Endothelial cell of umbilical vein (primary cell): ENCODE results near the gene CD19. TPM values are rescaled to one million over a fixed set of nuclear protein-coding genes. Genes with fewer than 3 reads are reported as not detected.
A peak's percentile ranks its signal among the peaks of the same experiment; 100 is the strongest.

ENCODE experiments used
- BruUV-seq: library from RNA; stranded (reverse); fragments of 400-500 nt; replicated peaks from 2 replicates; lab custom pipeline; 2021; lab: Mats Ljungman, UMichigan
- CTCF ChIA-PET: fragments of 300-600, 350-600 bp; sonication (Branson Sonifier 250); formaldehyde crosslinking; loops from one replicate; lab custom pipeline; 2021; ENCODE audit warnings: antibody characterized with exemption, inconsistent platforms; lab: Charles Lee
- POLR2A ChIA-PET: fragments of 300-600, 350-600 bp; sonication (Branson Sonifier 250); formaldehyde crosslinking; loops from one replicate; lab custom pipeline; 2021; ENCODE audit warnings: antibody characterized with exemption, inconsistent platforms; lab: Charles Lee
- DNase-seq: peaks from one replicate; pipeline ENCODE4 v3.0.0-alpha.2; 2011; ENCODE audit warnings: low read depth, low spot score
- FAIRE-seq: peaks from 2 replicates; lab custom pipeline; 2011; peaks lifted over from hg19 to GRCh38; lab: Jason Lieb, UNC
- H2AFZ ChIP-seq: 2 replicates; pipeline ENCODE4 v1.6.0; 2012; ENCODE audit warnings: low read depth, low read length, control low read depth, inconsistent platforms
- H3K27ac ChIP-seq: 2 replicates; pipeline ENCODE4 v1.5.1; 2011; ENCODE audit warnings: low read depth, mild to moderate bottlenecking, control low read depth, low read length, moderate library complexity; ENCODE audit not compliant: insufficient read depth
- H3K27me3 ChIP-seq, 2 experiments: 2 replicates each; pipeline versions ENCODE4 v1.6.0 to v1.6.1; 2011; ENCODE audit warnings: low read length in 2 of 2, mixed read lengths in 1 of 2; ENCODE audit not compliant: control insufficient read depth in 2 of 2, insufficient read depth in 2 of 2
- H3K36me3 ChIP-seq, 2 experiments: 2 replicates in 1 of 2; 3 replicates in 1 of 2; pipeline ENCODE4 v1.5.1; 2011; ENCODE audit warnings: low read length in 2 of 2, mild to moderate bottlenecking in 1 of 2, moderate library complexity in 1 of 2; ENCODE audit not compliant: control insufficient read depth in 2 of 2, insufficient read depth in 2 of 2; ENCODE audit errors: extremely low read depth in 1 of 2
- H3K4me1 ChIP-seq: 3 replicates; pipeline ENCODE4 v1.5.1; 2011; ENCODE audit warnings: mild to moderate bottlenecking, low read length; ENCODE audit not compliant: control insufficient read depth, insufficient read depth; ENCODE audit errors: extremely low read depth
- H3K4me2 ChIP-seq: 2 replicates; pipeline ENCODE4 v1.6.1; 2011; ENCODE audit warnings: low read length, control low read depth, mixed read lengths; ENCODE audit not compliant: insufficient read depth
- H3K4me3 ChIP-seq, 3 experiments: fragments of 200-600 bp in 1 of 3; sonication (generic), shearing (Covaris generic) in 1 of 3; replicated peaks in 1 of 3; 2 replicates each; pipeline ENCODE4 v1.5.1; 2011 to 2016; ENCODE audit warnings: control low read depth in 3 of 3, low read length in 3 of 3, mild to moderate bottlenecking in 2 of 3, inconsistent platforms in 1 of 3, low read depth in 1 of 3, moderate library complexity in 1 of 3; ENCODE audit not compliant: insufficient read depth in 1 of 3
- H3K79me2 ChIP-seq: 2 replicates; pipeline ENCODE4 v1.6.0; 2012; ENCODE audit warnings: low read length, inconsistent platforms; ENCODE audit not compliant: control insufficient read depth, insufficient read depth
- H3K9ac ChIP-seq: replicated peaks from 2 replicates; pipeline ENCODE3; 2011; ENCODE audit warnings: low read length, control low read depth; ENCODE audit not compliant: insufficient read depth; ENCODE audit errors: extremely low read depth
- H3K9me1 ChIP-seq: replicated peaks from 3 replicates; pipeline ENCODE4 v1.6.0; 2011; ENCODE audit warnings: mild to moderate bottlenecking, low read length; ENCODE audit not compliant: control insufficient read depth, insufficient read depth; ENCODE audit errors: extremely low read depth
- H3K9me3 ChIP-seq: replicated peaks from 2 replicates; pipeline ENCODE4 v1.5.1; 2012; ENCODE audit warnings: low read length, inconsistent platforms; ENCODE audit not compliant: control insufficient read depth, insufficient read depth
- H4K20me1 ChIP-seq: replicated peaks from 2 replicates; pipeline ENCODE3; 2011; ENCODE audit warnings: mild to moderate bottlenecking, low read length; ENCODE audit not compliant: control insufficient read depth, insufficient read depth; ENCODE audit errors: extremely low read depth
- EZH2 ChIP-seq: IDR thresholded peaks from 2 replicates; pipeline ENCODE4 v1.6.1; 2012; ENCODE audit warnings: borderline replicate concordance, low read depth, mild to moderate bottlenecking, moderate library complexity, low read length, inconsistent platforms; ENCODE audit not compliant: severe bottlenecking
- FOS ChIP-seq: IDR thresholded peaks from 2 replicates; pipeline ENCODE4 v1.6.1; 2011; ENCODE audit warnings: mild to moderate bottlenecking, low read length, moderate library complexity, borderline replicate concordance; ENCODE audit not compliant: insufficient read depth
- GATA2 ChIP-seq: IDR thresholded peaks from 2 replicates; pipeline ENCODE4 v1.7.0; 2011; ENCODE audit warnings: low read depth, mild to moderate bottlenecking, moderate library complexity, mixed read lengths, low read length; ENCODE audit not compliant: insufficient read length, insufficient read depth
- JUN ChIP-seq: IDR thresholded peaks from 2 replicates; pipeline ENCODE4 v1.6.1; 2011; ENCODE audit warnings: borderline replicate concordance, low read depth; ENCODE audit not compliant: insufficient read length, insufficient read depth
- MYC ChIP-seq: IDR thresholded peaks from one replicate; pipeline ENCODE4 v1.6.1; 2011; ENCODE audit warnings: mild to moderate bottlenecking, low read depth, low read length
- POLR2A ChIP-seq: IDR thresholded peaks from 2 replicates; pipeline ENCODE4 v1.6.1; 2012; ENCODE audit warnings: low read depth, mild to moderate bottlenecking, control low read depth, low read length
- POLR2AphosphoS5 ChIP-seq: IDR thresholded peaks from 2 replicates; pipeline ENCODE4 v1.6.1; 2012; ENCODE audit warnings: low read depth, mild to moderate bottlenecking, control low read depth, low read length, moderate library complexity; ENCODE audit not compliant: insufficient read depth
- dilution Hi-C: fragments of 300-500 bp; cut with MboI; formaldehyde crosslinking; loops from one replicate; pipeline ENCODE4 v1.15.0; 2019; ENCODE audit warnings: low sequenced_read_pairs; ENCODE audit not compliant: extremely low pct_ligation_motif_present
- intact Hi-C: fragments of 100-400 bp; cut with micrococcal nuclease; formaldehyde crosslinking; loops from one replicate; pipeline ENCODE4 v1.10.0; 2022
- polyA plus RNA-seq, 4 experiments: library from polyadenylated mRNA; depleted of rRNA in 3 of 4; stranded (reverse) in 3 of 4; unstranded in 1 of 4; fragments of >200 nt; gene quantifications; 2 replicates each; pipeline versions ENCODE4 v1.2.1 to v1.2.3, GENCODE V29; 2011 to 2012; ENCODE audit warnings: missing spikeins in 1 of 4
- total RNA-seq: library from RNA; stranded (reverse); gene quantifications from 2 replicates; pipeline ENCODE4 v1.2.3, GENCODE V29; 2021
- TF ChIP-seq, protein P1 (sequence below), 2 donors: IDR thresholded peaks; 1 replicate in 1 of 2; 2 replicates in 1 of 2; pipeline ENCODE4 v1.5.1; 2011; ENCODE audit warnings: low read length in 2 of 2, mild to moderate bottlenecking in 2 of 2, moderate library complexity in 2 of 2, control low read depth in 1 of 2, inconsistent platforms in 1 of 2, low read depth in 1 of 2; ENCODE audit not compliant: insufficient read depth in 1 of 2; ENCODE audit errors: extremely low read depth in 1 of 2
- TF ChIP-seq, protein P2 (sequence below): IDR thresholded peaks from 2 replicates; pipeline ENCODE4 v1.6.1; 2011; ENCODE audit not compliant: insufficient read depth, insufficient read length

The CD19 gene
- total and polyA plus RNA-seq, 2 donors (not counting 3 experiments of a cell fraction or from before 2014, with no cell fraction given): 0.06 TPM; not detected in 1

DNA sequence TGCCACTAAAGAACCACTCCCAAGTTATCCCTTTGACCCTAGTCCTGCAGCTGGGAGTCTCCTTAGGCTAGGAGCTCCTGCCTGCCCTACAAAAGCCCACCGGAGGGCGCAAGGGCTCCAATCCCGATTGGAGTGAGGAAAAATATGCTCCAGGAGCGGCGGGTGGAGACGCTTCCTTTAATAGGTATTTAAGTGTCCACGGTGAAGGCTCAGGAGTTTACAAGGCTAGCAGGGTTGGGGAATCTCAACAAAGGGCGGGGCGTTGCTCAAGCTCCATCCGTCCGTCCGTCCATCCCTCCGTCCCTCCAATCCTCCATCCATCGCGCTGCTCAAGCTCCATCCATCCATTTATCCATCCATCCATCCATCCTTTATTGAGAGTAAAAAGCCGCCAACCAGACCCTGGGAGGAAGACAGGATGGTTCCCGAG lies 42.3 kb downstream of the CD19 start:
- Histone ChIP-seq H3K79me2 (peaks cover 15% of the 10 kb centered on the region), H3K4me3 (peak overlapping the region; percentile 68 to 100 (median 84)), H3K4me2 (peak overlapping the region; percentile 93), H2AFZ (peak overlapping the region; percentile 80), H3K27ac (peak overlapping the region; percentile 91), H3K9me1 (no peaks in the 10 kb centered on the region), H3K9ac (peak overlapping the region; percentile 99), H3K36me3 (peaks cover 0 to 6% of the 10 kb centered on the region in 2 experiments), H4K20me1 (no peaks in the 10 kb centered on the region), H3K9me3 (no peaks in the 10 kb centered on the region), H3K27me3 (no peaks in the 10 kb centered on the region), H3K4me1 (peaks cover 7% of the 10 kb centered on the region)
- ChIA-PET CTCF (interaction anchor here (0.5 to 1.3 kb wide), 25 partner anchors 8 to 755 kb away, joined by 3 to 9 read pairs (median 4); partner anchors contain the start of genes ATXN2L, LAT, NFATC2IP and RABEP2), POLR2A (interaction anchor here (1.2 kb wide), 1 partner anchor 9 kb away, joined by 3 read pairs; no protein-coding TSS in a partner anchor)
- dilution Hi-C loops: no loop called here
- intact Hi-C loops: loop anchor here (2.0 kb wide), 1 partner anchor 23 kb away; the partner anchor contains the start of gene NFATC2IP
- DNase-seq: peak; percentile 68
- TF ChIP-seq, protein P1, sequence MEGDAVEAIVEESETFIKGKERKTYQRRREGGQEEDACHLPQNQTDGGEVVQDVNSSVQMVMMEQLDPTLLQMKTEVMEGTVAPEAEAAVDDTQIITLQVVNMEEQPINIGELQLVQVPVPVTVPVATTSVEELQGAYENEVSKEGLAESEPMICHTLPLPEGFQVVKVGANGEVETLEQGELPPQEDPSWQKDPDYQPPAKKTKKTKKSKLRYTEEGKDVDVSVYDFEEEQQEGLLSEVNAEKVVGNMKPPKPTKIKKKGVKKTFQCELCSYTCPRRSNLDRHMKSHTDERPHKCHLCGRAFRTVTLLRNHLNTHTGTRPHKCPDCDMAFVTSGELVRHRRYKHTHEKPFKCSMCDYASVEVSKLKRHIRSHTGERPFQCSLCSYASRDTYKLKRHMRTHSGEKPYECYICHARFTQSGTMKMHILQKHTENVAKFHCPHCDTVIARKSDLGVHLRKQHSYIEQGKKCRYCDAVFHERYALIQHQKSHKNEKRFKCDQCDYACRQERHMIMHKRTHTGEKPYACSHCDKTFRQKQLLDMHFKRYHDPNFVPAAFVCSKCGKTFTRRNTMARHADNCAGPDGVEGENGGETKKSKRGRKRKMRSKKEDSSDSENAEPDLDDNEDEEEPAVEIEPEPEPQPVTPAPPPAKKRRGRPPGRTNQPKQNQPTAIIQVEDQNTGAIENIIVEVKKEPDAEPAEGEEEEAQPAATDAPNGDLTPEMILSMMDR (IDR thresholded peaks at IDR 0.05; ENCODE audit: extremely low read depth in 1 of 2, insufficient read depth in 1 of 2, low read depth in 1 of 2, low read length in 2 of 2): peak; percentile 66 to 78
- TF ChIP-seq MYC: no peak
- no peak for FAIRE-seq
- TSS peak; percentile 92 for BruUV-seq

DNA sequence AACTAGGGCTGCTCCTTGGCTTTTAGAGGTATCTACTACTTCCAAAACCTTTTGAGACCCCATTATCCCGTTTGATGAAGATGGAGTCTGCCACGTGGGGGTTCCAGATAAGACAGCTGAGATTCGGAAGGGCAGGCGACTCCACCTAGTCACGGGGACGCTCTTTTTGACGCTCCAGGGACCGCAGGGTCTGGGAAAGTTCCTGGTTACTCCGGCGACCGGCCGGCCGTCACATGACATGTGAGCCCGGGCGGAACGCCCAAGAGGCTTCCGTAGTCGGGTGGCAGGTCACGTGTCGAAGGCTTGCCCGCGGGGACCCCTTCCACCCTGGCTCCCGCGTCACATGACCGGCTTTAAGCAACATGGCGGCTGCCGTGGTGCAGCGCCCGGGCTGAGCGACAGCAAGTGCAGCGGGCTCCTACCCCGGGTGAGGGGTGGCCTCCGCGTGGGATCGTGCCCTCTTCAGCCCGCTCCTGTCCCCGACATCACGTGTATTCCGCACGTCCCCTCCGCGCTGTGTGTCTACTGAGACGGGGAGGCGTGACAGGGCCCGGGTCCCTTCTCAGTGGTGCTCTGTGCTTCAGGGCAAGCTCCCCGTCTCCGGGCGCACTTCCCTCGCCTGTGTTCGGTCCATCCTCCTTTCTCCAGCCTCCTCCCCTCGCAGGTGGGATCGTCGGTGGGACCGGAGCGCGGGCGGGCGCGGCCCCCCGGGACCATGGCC lies 42.8 kb downstream of the CD19 start, which contains the start of gene SPNS1:
SPNS1 (plus strand) TSS at position 342 of the 721 bp plus-strand sequence; CDS start at position 716, 374 bp downstream.
- Histone ChIP-seq H3K9me3 (no peaks in the 10 kb centered on the region), H2AFZ (peak within 1 kb of the TSS; percentile 80), H3K9ac (peak within 1 kb of the TSS; percentile 99), H3K36me3 (peaks cover 0 to 9% of the 10 kb centered on the region in 2 experiments), H3K79me2 (peaks cover 15% of the 10 kb centered on the region), H3K9me1 (no peaks in the 10 kb centered on the region), H3K27me3 (no peaks in the 10 kb centered on the region), H3K4me1 (peaks cover 7% of the 10 kb centered on the region), H3K27ac (peak within 1 kb of the TSS; percentile 91), H3K4me2 (peak within 1 kb of the TSS; percentile 93), H3K4me3 (peak within 1 kb of the TSS; percentile 68 to 100 (median 84)), H4K20me1 (no peaks in the 10 kb centered on the region)
- BruUV-seq: TSS peak; percentile 34
- DNase-seq (peak; percentile 96), FAIRE-seq (peak; percentile 96)
- POLR2A ChIA-PET: interaction anchor here (1.2 kb wide), 1 partner anchor 9 kb away, joined by 3 read pairs; no protein-coding TSS in a partner anchor
- CTCF ChIA-PET: interaction anchor here (0.6 to 1.3 kb wide), 11 partner anchors 11 to 717 kb away, joined by 3 to 7 read pairs (median 3); partner anchors contain the start of genes ATXN2L, RABEP2 and TUFM
- dilution Hi-C loops: no loop called here
- intact Hi-C loops: loop anchor here (2.0 kb wide), 1 partner anchor 24 kb away; the partner anchor contains the start of gene NFATC2IP
- no peak for TF ChIP-seq FOS
- no peak for TF ChIP-seq GATA2
- TF ChIP-seq, protein P2, sequence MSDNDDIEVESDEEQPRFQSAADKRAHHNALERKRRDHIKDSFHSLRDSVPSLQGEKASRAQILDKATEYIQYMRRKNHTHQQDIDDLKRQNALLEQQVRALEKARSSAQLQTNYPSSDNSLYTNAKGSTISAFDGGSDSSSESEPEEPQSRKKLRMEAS: peak; percentile 99
- TF ChIP-seq POLR2AphosphoS5: peak; percentile 91
- no peak for TF ChIP-seq MYC
- TF ChIP-seq, protein P1 (IDR thresholded peaks at IDR 0.05; ENCODE audit: extremely low read depth in 1 of 2, insufficient read depth in 1 of 2, low read depth in 1 of 2, low read length in 2 of 2): no peak
- TF ChIP-seq POLR2A: peak; percentile 89
- no peak for TF ChIP-seq EZH2
- TF ChIP-seq JUN: no peak
